NCI-H1048 (cell line): ENCODE results near the gene PTPRN2.

Experiments
- DNase-seq: peaks from one replicate; lab custom pipeline; 2025; lab: John Stamatoyannopoulos, UW

Gene PTPRN2

GRCh38 chr7:157622408-157623205 lies 965.0 kb downstream of the PTPRN2 start:
- no peak for DNase-seq

DNA sequence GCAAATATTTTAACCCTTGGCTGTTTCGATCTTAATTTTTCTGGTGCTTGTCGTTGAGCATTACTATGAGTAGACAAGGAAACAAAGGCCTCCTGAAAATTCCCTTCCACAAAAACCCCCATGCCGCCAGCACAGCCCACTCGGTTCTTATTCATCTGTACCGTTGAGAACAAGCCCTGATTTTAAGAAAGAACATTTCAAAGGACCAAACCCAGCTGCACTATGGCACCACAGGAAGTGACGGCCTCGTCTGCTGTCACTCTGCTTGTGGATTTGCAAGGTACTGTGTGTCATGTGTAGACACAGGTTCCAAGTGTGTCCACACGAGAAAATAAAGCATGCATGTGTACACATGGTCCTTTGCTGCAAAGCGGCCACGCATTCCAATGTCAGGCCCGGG lies 965.6 kb downstream of the PTPRN2 start:
- no peak for DNase-seq

- DNase-seq = no peak
Observed at GRCh38 chr7:157621131-157621681, 966.4 kb downstream of the PTPRN2 start.

- no peak for DNase-seq
Observed at GRCh38 chr7:157620616-157621015, 967.0 kb downstream of the PTPRN2 start.

- DNase-seq = no peak
Observed at GRCh38 chr7:157619753-157620525, 967.7 kb downstream of the PTPRN2 start.

GRCh38 chr7:157618823-157619606 lies 968.6 kb downstream of the PTPRN2 start:
- DNase-seq = no peak

DNA sequence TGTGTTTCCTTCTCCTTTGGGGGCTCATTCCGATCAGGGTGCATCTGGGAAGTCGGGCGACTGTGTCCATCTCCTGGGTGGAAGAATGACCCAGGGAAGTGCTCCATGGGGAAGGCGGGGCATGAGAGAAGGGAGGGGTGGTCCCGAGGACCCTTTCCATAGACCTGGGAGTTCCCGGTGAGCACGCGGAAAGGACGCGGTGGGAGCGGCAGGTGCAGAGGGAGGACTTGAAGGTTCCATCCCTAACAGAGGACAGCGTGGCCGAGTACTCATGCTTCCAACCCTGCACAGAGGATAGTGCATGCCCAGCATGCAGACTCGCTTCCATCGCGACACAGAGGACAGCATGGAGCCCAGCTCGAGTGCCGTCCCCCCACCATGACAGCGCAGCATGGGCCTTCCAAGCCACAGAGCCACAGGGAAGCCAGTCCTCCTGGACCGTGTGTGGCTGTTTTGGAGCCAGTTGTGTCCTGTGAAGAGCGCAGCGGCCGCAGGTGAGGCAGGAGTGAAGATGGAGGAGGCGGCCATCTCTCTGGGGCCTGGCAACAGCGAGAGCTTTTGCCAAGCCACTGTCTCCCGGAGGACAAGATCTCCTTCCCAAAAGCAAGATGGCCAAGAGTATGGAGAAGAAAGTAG lies 969.4 kb downstream of the PTPRN2 start:
- no peak for DNase-seq

- no peak for DNase-seq
Observed at GRCh38 chr7:157617401-157617800, 970.2 kb downstream of the PTPRN2 start.

- DNase-seq = no peak
Observed at GRCh38 chr7:157616931-157617330, 970.7 kb downstream of the PTPRN2 start.

- DNase-seq = no peak
Observed at GRCh38 chr7:157616426-157616825, 971.2 kb downstream of the PTPRN2 start.

DNA sequence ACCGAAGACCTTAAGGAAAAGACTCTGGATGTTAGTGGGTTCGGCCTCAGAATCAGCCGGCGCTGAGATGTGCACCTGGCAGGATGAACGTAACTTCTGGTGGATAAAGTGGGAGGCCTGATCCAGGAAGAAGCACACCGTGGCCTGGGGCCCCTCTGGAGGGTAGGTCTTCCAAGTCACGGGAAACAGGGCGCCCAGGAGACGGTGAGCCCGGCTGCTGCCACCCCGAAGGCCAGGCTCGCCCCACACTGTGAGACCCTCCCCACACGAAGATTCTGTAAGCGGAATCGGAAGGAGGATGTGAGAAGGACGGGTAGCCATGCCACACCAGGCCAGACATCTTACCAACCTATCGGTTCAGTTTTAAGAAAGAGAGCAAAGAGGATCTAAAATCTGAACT lies 971.8 kb downstream of the PTPRN2 start:
- no peak for DNase-seq

DNA sequence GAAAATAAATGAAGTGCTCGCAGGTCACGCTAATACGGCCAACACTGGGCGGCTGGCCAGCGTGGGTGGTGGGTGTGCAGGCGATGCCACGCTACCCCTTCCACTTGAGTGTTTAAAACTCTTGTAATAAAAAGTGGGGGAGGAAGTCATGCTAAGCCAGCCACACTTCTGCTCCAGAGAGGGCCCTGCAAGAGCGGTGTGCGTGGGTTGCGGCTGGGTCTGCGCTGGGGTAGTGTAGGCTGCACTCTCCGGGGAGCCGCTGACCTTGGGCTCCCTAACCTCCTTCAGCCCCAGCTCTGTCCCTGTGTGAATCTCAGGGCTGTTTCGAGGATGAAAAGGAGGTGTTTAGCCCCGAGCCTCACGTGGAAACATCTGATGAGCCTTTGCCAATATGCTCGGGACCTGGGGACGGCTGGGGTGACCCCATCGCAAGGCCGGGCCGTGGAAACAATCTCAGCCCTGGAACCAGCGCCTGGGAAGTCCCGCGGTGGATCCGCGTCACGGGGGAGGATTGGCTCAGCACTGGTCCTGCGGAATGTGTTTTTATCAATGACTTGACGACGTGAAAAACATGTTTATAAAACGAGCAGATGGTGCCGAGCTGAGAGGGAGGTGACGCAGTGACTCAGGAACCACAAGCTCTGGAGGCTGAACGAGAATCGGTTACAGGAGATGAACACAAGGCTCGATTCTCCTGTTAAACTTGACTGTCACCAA lies 972.4 kb downstream of the PTPRN2 start:
- DNase-seq = no peak

DNA sequence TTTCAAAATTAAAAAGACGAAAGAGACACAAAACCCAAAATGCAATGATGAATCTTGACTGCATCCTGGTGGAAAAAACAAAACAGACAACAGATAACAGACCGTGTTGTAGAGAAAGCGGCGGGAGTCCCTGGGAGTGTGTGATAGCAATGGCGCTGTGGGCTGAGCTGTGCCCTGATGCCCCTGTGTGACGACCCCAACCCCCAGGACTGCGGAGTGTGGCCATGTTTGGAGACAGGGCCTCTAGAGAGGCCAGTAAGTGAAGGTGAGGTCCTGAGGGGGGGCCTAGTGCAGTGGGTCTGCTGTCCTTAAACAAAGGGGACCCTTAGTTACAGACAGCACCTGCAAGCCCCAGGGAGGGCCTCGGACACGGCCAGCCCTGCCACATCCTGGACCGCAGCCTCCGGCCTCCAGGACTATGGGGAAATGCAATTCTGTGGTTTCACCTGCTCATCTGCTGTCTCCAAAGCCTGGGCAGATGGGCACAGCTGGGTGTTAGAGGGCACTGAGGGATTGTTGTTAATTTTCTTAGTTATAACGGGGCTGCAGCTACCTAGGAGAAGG lies 973.1 kb downstream of the PTPRN2 start:
- no peak for DNase-seq

GRCh38 chr7:157613575-157614322 lies 973.9 kb downstream of the PTPRN2 start:
- no peak for DNase-seq

- DNase-seq = no peak
Observed at GRCh38 chr7:157612664-157613561, 974.7 kb downstream of the PTPRN2 start.

DNA sequence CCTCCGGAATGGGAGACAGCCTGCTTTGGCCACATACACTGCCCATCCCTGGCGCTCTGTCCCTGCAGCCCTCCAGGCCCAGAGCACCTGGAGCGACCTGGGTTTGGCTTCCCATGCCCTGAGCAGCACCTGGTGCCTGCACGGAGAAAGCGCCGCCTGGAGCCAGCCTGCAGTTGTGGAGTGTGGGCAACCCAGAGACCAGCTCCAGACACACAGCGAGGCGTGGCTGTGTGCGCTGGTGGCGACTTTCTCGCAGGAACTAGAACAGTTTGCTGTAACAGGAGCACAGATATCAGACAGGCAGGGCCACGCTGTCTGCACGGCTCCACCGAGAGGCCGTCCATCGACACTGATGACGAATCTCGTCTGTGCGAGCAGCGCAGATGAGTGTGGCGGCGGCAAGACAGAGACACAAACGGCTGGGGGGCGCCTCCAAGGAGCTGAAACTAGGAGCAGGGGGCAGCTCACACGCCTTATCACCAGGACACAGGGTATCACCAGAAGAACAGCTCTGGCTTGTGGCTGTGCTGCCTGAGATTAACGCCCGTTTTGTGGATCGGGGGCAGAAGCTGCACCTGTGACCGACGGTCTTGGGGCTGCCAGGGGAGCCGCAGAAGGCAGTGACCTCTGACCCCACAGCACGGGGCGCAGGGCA lies 975.5 kb downstream of the PTPRN2 start:
- DNase-seq = no peak

- DNase-seq = no peak
Observed at GRCh38 chr7:157611341-157611740, 976.3 kb downstream of the PTPRN2 start.

DNA sequence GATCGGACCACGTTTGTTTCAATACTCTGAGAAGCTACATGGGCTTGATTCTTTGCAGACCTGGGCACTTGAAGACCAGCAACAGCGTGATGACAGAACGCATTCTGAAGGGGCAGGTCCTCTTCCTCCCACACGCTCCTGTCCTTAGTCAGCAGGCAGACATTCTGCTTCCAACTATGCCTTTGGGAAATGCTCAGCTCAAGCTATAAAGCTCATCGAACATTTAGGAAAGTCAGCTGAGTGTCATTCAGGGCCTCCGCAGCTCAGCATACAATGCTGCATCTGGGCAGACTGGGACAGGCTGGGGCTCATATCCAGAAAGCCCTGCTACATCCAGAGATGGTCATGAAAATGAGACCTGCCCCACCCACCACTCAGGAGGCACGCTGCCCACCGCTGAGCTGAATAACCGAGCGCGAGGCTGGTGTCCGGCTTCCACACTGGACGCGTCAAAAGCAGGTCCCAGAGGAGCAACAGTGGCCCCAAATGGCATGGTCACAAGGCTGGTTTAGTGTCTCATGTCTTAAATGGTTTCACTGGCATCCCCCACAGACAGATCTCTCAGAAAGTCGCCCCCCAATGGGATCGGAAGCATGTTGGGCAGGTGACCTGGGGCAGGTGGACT lies 976.8 kb downstream of the PTPRN2 start:
- DNase-seq = no peak
